HG03439 (cell line): ENCODE measurements around the gene EML2.
"Not testable (repeated sequence)": the region's sequence is repeated elsewhere in the genome, so short reads cannot be mapped to it uniquely, and the experiment has no call there.

Source experiments
- ATAC-seq: cut with Tn5 transposase; IDR thresholded peaks from one replicate; pipeline ENCODE4 v1.9.1; 2021; ENCODE audit warnings: mild to moderate bottlenecking, moderate library complexity; ENCODE audit not compliant: unreplicated experiment

EML2 gene

DNA sequence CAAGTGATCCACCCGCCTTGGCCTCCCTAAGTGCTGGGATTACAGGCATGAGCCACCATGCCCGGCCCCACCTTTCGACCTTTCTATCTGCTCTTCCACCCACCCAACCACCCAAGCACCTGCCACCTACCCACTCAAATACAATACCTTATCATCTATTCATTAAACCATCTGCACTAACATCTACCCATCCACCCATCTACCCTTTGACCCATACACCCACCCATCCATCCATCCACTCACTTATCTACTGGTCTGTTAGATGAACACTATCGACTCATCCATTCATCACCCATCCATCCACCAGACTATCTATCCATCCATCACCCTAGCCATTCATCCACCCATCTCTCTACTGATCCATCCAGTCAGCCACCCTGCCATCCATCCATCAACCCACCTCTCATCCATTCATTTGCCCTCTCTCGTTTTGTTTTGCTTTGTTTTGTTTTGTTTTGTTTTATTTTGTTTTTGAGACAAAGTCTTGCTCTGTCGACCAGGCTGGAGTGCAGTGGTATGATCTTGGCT is 17.2 kb downstream of the EML2 start:
- no peak for ATAC-seq

DNA sequence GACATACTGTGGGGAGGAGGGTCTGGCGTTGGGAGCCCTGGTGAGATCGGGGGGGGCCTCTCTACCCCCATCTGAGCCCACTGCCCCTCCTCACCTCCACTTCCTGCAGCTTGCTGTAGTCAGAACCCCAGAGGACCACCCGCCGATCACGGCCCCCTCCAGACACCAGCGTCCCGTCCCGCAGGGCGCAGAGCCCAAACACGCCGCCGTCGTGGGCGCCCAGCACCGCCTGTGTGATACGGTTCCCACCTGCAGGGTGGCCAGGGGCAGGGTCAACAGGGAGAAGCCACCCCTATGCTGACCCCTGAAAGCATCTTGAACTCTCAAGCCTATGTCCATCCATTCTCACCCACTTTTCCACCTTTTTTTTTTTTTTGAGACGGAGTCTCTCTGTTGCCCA is 17.8 kb downstream of the EML2 start:
- ATAC-seq = no peak

DNA sequence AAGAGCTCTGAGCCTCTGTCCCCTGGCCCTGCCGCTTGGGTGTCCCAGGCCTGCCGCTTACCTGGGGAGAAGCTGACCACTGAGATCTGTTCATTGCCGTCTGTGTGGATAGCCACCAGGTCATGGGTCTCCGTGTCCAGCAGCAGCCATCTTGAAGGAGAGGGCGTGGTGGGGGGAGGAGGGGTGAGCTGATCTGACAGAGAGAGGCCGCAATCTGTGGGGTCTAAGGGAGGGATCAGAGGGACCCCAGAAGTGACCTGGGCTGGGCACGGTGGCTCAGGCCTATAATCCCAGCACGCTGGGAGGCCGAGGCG is 22.5 kb downstream of the EML2 start:
- no peak for ATAC-seq

DNA sequence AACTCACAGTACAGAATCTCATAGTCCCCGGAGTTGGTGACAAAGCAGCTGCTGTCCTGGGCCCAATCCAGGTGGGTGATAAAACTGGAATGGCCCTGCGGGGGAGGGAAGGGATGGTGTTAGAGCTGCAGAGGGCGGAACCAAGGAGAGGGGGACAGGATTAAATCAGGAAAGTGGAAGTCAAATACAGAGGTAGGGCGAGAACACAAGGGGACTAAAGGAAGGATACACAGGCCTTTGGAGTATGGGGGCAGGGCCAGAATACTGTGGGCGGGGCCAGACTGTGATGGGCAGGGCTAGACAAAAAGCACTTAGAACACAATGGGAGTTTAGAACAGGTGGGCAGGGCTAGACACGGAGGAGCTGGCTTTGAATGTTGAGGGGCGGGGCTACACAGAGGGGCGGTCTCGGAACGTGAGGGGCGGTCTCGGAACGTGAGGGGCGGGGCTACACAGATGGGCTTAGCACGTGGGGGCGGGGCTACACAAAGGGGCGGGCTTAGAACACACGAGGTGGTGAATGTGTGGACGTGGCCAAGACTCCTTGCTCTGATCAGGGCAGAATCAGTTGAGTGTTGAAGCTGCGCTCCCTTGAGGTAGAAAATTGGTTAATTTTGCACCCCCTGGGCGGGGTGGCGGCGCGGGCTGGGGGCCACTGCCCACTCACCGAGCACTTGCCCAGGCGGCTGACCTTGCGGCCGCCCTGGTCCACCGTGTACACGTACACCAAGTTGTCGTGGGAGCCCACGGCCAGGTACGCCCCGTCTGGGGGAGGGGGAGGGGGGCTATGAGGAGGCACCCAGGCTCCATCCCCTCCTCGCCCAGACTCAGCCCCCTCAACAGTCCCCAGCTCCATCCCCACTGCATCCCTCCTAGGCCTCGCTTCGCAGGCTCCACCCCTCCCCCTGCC is 23.1 kb downstream of the EML2 start:
- ATAC-seq = no peak

DNA sequence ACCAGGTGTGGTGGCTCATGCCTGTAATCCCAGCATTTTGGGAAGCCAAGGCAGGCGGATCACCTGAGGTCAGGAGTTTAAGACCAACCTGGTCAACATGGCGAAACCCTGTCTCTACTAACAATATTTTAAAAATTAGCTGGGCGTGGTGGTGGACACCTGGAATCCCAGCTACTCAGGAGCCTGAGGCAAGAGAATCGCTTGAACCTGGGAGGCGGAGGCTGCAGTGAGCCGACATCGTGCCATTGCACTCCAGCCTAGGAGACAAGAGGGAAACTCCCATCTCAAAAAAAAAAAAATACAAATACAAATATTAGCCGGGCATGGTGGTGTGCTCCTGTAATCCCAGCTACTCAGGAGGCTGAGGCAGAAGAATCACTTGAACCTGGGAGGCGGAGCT is 24.1 kb downstream of the EML2 start:
- ATAC-seq = not testable (repeated sequence)

DNA sequence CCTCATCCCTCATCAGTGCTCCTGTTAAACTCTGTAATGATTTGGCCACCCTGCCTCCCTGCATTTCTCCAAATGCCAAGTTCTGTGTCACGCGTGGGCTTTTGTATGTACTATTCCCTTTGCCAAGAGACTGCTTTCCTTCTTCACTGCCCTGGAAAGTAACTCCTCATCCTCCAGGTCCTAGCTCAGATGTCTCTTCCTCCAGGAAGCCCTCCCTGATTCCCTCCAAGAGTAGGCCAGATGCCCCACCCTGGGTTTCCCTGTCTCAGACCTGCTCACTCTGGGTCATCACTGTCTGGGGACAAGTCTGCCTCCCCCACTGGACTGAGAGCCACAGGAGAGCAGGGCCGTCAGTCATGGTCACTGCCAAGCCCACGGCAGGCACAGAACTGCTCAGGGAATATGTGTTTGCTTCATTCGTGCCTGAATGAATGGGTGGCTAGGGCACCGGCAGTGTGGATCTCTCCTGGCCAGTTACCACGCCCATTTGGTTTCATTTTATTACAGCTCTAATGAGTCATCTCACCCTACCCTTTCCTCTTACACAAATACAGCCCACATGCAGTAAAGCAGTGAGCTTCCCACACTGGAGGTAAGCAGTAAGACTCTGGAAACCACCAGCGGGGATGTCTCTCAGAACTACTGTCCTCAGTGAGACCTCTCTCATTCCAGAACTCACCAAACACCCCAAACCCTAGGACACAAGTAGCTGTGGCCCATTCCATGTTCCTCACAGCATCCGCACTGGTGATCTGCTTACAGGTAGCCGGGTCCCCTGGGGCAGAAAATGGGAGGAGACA is 25.1 kb downstream of the EML2 start:
- ATAC-seq = peak; percentile 49

DNA sequence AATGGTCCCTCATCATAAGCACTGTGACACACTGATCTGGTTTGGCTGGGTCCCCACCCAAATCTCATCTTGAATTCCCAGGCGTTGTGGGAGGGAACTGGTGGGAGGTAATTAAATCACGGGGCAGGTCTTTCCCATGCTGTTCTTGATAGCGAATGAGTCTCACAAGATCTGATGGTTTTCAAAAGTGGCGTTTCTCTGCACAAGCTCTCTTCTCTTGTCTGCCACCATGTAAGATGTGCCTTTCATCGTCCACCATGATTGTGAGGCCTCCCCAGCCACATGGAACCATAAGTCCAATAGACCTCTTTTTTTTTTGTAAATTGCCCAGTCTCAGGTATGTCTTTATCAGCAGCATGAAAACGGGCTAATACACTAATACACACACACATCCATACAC is 30.2 kb downstream of the EML2 start:
- no peak for ATAC-seq

DNA sequence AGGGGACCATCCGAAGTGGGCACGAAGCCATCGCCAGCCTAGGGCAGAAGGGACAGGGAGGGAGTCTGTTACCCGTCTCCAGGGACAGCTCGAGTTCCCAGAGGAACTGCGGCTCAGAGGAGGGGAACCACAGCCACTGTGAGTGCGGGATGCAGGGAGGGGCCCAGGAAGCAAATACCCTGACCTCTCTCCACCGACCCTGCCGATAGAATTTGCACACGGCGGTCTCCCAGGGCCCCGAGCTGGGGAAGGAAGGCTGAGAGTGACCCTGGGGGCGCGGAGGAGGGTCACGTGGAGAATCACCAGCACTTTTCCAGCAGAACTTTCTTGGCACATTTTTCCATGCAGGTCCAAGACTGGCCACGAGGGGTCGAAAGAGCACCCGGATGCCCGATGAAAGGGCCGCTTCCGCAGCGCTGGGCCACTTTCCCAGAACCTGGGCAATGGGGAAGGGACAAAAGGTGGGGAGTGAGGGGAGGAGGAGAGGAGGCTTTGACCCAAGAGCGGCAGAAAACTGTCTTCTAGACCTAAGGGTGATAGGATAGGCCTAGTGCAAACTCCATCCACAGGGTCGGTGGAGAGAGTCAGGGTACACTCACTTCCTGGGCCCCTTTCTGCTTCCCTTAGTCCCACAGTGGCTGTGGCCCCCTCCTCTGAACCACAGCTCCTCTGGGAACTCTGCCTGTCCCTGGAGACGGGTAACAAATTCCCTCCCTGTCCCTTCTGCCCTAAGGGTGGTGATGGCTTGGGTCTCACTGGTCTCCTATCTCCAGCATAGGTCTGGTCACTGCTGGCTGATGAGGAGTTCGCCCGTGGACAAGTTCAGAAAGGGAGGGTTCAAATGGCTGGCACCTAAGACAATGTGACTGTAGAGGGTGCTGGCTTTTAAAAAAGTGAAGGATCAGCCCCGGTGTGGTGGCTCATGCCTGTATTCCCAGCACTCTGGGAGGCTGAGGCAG is 31.8 kb downstream of the EML2 start:
- ATAC-seq = no peak

DNA sequence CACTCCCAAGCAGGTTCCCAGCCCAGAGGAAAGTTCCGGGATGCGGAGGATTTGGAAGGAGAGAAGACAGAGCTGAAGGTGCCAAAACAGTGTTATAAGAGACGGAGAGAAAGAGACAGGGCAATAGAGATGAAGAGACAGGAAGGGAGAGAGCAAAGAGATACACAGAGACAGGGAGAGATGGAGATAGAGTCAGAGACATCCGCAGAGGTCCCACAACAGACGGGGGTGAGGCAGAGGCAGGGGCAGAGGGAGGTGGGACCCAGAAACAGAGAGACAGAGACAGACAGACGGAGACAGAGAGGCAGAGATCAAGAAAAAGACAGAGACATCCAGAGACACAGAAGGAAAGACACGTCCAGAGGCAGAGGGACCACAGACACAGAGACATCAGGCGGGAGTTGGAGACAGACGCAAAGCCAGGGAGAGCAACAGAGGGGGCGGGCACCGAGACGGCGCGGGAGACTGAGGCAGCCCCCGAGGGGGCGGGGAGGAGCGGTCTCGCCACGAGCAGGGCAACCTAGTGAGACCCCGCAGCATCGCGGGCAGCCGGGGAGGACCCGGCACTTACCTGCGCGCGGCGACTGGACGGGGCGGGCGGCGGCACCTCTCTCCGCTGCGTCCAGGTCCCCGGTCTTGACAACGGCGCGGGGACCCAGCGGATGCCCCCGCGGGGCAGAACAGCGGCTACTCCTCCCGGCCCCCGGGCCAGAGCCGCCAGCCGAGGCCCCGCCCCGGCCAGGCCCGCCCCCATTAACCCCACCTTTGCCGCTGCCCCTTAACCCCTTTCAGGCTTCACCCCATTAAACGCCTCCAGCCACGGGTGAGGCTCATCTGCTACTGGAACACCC is 37.4 kb downstream of the EML2 start, which contains the start of gene GPR4:
Gene GPR4 (minus strand): TSS at position 689 of the 851 bp plus-strand sequence. CDS start 10,346 bp downstream, outside the sequence.
- no peak for ATAC-seq

DNA sequence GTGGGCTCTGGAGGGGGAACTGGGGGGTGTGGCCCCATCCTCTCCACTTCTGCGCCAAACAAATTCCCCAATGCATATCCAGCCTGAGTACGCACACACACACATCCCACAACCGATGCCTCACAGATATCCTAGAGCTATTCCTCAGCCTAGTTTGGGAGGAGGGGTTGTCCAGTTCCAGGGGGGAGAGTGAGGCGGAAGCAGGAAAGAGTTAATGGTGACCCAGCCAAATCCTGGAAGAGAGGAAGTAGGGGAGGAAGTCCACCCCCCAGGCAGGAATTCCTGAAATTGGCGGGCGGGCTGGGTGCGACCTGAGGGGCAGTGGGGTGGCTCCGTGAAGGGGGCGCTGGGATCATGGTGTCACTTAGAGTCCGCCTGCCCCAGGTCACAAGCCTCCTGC is 38.1 kb downstream of the EML2 start:
- no peak for ATAC-seq

DNA sequence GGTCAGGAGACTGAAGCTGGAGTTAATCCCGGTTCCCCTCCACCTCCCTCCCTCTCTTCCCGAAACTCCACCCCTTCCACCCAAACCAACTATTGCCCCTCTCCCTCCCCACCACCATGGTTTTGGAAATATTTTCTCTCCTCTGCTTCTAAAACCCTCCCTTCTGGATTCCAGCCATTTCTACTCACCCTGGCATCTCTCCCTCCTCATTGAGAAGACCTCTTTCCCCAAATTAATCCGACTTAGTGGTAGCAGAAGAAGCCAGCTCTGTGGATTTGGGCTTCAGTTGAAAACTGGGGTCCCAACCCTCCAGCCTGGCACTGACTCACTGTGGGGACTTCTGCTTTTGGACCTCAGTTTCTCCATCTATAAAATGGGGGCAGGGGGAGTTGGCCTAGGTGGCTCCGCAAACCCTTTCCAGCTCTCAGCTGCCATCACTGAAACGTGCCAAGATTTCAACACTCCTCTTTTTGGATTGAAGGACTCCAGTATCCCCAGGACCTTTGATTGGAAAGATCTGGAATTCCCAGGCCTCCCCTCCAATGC is 38.8 kb downstream of the EML2 start:
- no peak for ATAC-seq

DNA sequence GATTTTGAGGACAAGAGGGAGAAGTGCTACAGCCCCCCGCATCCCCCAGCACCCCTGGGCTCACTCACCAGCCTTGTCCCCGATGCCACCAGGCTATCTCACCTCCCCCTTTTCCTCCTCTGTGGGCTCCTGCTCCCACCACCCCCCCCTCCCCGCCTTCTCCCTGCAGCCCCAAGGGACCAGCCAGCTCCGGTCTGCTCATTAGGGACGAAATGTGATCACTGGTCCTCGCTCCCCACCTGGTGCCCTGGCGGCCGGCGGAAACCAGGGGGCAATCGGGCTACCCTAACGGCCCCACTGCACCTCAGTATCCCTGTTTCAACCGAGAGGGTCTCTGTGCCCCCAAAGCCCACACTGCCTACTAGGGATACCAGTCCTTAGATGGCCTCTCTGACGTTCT is 39.9 kb downstream of the EML2 start:
- no peak for ATAC-seq

DNA sequence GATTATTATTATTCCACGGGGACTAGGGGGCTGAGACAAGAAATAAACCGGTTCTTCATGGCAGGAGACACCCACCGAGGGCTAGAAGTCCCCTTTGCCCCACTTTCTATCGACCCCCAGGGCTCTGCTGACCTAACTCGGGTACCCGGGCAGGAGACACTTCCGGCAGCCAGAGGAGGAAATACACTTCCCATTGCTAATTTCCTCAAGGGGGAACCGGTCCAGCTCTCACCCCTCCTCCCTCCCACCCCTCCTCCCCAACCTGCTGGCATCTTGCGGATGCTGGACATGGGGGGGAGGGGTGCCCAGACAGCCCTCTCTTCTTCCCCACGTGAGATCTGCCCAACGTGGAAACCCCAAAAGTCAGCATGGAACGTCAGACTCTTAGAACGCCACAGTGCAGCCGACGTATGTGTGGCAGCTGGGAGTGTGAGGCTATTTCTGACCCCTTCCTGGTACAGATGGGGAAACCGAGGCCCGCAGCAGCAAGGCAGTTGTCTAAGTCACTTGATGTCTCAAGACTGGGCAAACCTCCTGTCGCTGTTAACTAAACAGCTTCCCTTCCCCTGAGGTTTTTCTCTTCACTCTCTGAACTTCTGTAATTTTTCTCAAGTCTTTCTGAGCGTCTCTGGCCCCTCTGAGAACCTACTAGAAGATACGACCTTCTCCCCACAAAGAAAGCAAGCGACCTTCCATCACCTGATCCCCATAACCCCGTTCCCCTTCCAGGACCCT is 40.8 kb downstream of the EML2 start:
- no peak for ATAC-seq

DNA sequence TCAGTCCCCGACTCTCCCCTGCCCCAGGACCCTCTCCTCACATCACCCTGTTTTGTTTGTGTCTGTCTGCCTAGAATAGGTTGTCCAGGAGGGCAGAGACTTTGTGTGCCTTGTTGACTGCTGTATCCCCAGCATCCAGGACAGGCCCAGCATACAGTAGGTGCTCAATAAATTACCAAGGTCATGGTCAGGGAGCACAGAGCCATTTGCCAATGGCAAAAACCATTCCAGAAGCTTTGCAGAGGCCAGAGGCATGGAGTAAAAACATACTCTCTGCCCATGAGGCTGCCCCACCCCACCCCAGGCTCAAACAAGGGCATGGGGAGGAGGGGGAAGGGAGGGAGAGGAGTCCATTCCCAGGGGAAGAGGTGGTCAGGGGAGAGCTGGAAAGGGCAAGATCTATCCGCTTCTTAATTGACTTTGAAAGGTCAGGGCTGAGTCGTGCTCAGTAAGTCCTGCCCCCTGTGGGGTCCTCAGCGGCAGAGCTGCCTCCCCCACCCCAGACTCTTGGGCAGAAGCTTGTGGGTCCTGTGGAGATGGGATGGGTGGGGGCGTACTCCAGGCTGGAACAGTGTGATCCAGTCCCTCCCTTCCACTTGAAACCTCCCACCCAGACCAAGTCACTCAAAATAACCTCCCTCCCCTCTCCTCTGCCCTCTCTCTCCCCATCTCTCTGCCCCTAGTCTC is 41.6 kb downstream of the EML2 start:
- ATAC-seq = no peak

DNA sequence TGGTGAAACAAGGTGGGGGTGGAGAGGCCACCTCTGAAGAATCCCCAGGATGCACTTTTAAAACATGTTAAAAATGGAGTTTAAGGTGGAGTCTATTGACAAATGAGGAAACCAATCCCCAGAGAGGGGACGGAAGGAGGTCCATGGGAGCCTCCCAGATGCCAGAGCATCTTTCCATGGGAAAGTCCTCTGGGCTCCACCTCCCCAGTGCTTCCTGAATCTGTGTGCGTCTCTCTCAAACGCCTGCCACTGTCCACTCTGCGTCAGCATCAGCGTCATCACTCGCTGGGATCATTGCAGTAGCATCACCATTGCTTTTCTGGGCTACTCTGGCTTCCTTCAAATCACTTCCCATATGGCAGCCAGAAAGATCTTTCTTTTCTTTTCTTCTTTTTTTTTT is 43.4 kb downstream of the EML2 start:
- ATAC-seq = no peak

DNA sequence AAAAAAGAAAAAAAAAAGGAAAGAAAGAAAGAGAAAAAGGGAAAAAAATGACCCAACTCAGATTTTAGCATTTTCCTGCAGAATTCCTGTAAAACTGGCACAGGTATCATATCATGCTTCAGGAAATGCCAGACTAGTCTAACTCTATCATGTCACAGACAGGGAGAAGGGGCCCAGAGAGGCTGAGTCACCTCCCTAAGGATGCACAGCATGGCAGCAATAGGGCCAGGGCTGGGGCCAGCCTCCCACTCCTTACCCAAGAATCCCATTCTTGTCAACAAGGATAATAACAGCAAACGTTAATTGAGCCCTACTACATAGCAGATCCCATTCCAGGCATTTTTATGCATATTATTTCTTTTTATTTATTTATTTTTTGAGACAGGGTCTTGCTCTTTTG is 45.7 kb downstream of the EML2 start:
- no peak for ATAC-seq

DNA sequence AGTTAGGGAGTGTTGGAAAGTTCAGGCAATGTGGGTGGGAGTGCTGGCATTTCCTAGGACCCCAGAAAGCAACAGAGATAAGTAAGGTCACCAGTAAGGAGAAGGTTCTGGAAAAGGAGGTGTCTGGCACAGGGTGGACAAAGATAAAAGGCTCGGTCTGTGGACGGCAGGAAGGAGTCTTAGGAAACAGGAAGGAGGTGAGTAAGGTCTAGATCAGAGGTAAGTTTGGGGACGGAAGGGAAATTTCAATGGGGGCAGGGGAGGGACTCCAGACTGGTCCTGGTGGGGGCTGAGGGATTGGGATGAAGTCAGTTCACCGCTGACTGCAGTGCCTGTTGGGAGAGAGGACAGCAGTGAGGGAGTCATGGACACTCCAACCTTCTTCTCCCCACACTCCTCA is 46.8 kb downstream of the EML2 start:
- ATAC-seq = no peak

DNA sequence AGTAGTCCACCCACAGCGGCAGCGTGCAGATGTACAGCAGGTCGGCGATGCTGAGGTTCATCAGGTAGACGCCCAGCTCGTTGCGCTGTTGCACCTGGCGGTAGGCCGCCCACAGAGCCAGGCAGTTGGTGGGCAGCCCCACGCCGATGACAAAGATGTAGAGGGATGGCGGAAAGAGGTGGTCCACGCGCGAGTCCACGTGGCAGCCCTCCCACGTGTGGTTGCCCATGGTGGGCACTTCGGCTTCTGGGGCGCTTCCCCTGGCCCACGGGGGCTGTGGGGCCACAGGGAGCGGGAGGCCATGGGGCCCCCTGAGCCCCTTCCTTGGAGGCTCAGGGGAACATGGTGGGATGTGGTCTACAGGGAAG is 47.6 kb downstream of the EML2 start:
- no peak for ATAC-seq
